HS-27A (cell line): ENCODE data around the gene GNLY.
A peak's percentile ranks its signal among the peaks of the same experiment; 100 is the strongest.
"Not testable (repeated sequence)": the region's sequence is repeated elsewhere in the genome, so short reads cannot be mapped to it uniquely, and the experiment has no call there.

Experiments
- DNase-seq: peaks from one replicate; pipeline ENCODE4 v3.0.0-alpha.2; 2012; ENCODE audit warnings: low read depth, missing footprints

The GNLY gene

DNA sequence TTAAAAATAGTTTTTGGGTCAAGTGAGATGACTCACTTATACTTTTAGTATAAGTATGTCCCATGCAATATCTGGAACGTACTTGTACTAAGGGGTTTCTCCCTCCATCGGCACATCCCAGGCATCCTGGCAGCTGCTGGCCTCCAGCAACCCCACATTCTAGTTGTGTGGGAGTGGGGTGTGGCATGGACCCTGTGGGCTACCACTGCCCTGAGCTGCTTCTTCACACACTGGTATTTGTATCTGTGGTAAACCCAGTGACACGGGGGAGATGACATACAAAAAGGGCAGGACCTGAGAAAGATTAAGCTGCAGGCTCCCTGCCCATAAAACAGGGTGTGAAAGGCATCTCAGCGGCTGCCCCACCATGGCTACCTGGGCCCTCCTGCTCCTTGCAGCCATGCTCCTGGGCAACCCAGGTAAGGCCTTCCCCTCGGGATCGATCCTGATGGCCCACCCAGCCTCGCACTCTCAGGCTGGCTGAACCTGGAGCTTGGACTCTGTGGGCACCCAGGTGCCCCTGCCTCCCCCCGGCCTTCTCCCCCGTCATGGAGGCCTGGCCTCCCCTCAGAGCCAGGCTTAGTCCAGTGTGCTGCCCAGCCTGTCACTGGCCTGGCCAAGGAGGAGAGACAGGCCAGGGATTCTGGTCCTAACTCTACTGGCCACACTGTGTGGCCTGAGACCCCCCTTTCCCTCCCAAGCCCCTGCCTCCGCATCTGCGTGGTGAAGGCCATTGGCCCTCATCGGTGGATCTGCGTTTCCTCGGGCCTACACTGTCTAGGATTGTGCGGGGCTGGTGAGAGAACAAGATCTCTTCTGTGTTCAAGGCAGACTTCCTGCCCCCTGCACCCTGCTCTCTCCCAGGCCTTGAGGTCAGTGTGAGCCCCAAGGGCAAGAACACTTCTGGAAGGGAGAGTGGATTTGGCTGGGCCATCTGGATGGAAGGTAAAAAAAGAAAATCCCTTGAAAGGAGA lies at the start of gene GNLY:
GNLY (plus strand) TSS at position 307 of the 974 bp plus-strand sequence; CDS start at position 368, 61 bp downstream.
- DNase-seq, result no peak

DNA sequence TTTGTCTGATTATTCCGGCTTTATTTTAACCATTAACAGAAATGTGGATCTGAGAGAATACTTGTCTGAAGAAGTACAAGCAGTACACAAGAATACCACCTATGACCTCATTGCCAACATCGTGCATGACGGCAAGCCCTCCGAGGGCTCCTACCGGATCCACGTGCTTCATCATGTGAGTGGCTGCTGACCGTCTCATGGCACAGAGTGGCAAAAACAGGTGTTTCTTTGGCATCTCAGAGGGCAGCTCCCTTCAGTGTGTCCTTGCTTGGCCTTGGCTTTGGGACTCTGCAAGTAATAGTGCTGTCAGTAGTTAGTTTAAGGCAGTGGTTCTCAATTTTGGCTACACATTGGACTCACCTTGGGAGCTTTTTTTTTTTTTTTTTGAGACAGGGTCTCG lies 49.2 kb upstream of the GNLY start:
- DNase-seq, result no peak

DNA sequence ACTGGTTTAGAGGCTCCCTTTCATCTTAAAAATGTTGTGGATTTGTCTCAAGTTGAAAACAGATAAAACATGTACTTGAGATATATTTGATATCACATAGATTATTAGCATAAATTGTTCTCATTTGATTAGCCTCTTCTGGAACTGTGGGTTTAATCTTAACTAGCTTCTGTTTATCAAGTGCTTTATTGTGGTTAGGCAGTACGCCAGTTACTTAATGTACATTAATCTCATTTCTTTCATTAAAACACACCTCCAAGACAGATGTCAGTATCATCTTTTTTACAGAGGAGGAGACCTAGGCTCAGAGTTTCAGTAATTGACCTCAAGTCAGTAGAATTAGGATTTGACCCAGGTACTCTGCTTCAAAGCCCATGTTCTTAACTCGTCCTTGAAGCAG lies 48.0 kb upstream of the GNLY start:
- no peak for DNase-seq

DNA sequence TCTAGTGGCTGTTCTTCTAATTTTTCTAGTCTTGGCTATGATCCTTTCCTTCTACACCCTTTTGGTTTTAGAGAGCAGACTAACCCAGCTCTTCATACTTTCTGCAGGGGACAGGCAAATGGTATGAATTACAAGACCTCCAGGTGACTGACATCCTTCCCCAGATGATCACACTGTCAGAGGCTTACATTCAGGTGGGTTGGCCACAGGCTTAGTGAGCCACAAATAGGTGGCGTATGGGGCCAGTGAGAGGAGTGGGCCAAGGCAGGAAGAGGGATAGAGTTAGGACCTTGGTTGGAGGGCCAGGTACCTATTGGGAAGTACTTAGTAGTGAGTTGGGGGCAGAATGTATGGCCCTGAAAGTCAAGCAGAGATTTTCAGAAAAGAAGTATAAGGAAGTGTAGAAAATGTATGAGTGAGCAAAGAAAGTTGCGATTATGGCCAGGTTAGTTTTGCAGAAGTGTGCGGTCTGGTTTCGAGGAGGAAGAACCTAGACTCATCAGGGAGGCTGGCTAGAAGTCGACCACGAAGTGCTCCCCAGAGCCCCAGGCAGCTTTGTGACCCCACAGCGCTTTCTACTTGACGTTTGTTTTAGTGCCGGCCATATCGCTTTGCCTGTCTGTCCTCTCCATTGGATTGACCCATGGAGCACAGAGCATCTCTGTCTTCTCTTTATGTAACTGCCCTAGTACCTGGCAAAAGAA lies 46.2 kb upstream of the GNLY start:
- no peak for DNase-seq

GRCh38 chr2:85648619-85649018 lies 45.5 kb upstream of the GNLY start:
- peak; percentile 34 for DNase-seq

DNA sequence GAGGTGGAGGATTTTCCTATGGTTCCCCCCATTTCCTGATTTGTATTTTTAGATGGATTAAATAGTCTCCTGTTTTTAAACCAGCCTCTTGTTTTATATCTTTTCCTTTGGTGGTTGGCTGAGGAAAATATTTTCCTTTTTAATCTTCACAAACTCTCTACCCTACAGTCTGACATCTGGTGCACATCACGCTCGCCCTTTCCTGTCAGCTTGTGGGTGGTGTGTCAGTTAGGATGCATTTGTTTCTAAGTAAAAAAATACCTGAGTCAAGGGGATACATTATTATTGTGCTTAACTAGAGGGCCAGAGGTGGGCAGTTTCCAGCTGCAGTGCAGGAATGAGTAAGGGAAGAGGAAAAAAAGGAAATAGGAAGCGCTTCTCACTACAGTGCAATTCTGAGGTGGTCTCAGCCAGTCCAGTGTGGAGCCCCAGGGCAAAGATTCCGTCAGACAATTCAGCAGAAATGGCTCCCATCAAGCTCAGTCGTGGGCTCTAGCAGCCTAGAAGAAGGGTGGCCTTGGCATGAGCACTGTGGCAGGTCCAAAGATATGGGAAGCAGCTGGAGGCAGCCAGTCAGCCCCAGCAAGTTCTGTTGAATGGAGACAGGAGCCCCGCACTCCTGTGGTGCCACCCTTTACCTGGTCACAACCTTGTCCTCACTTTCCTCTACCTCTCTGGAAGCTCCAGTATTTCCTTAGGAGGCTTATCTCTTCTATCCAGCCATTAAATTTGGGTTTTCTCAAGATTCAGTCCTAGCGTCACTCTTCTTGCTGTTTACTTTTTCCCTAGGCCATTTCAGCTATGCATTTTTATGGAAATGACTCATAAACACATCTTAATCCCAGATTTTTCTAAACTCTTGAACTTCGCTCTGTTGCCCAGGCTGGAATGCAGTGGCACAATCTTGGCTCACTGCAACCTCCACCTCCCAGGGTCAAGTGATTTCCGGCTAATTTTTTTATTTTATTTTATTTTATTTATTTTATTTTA lies 44.7 kb upstream of the GNLY start:
- peak; percentile 66 for DNase-seq

DNA sequence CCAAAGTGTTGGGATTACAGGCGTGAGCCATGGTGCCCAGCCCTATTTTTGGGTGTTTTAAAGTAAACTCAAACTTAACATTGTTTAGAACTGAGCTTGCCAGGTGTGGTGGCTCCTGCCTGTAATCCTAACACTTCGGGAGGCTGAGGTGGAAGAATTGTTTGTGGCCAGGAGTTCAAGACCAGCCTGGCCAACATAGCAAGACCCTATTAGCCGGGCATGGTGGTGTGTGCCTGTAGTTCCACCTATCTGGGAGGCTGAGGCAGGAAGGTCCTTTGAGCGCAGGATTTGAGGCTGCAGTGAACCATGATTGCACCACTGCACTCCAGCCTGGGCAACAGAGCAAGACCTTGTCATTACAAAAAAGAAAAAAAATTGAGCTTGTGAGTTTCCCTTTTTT lies 43.7 kb upstream of the GNLY start:
- no peak for DNase-seq

DNA sequence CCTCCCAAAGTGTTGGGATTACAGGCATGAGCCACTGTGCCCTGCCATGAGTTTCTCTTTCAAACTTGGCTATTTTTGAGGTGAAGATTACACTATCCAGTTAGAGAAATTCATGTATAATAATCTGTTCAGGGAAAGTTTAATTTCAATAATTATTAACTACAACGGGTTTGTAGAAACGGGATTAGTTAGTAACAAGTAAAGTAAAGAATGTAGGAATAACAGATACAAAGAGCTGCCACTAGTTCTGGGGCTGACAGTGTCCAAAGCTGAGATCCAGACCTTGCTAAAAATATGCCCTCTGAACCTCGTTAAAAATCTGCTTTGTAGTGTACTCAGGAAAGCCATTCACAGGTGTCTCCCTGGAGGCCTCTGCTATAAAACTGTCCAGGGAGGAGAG lies 43.1 kb upstream of the GNLY start:
- DNase-seq, result no peak

GRCh38 chr2:85652056-85652455 lies 42.1 kb upstream of the GNLY start:
- DNase-seq, result no peak

- DNase-seq, result no peak
Measured at GRCh38 chr2:85653996-85654395, 40.2 kb upstream of the GNLY start.

- no peak for DNase-seq
Measured at GRCh38 chr2:85655961-85656417, 38.2 kb upstream of the GNLY start.

- DNase-seq, result no peak
Measured at GRCh38 chr2:85656468-85656867, 37.7 kb upstream of the GNLY start.

DNA sequence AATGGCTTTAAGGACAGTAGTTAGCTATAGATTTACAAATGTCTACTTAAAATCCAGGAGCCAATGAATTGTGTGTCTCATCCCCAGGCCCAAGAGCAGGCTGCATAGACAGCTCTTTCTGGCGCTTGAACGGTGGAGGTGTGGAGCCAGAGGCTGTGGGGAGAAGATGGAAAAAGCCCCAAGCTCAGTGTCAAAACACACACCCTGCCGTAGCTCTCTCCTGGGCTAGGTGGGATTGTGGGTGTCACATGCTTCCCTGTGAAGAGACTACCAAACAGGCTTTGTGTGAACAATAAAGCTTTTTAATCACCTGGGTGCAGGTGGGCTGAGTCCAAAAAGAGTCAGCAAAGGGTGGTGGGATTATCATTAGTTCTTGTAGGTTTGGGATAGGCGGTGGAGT lies 36.8 kb upstream of the GNLY start:
- DNase-seq, result not testable (repeated sequence)

DNA sequence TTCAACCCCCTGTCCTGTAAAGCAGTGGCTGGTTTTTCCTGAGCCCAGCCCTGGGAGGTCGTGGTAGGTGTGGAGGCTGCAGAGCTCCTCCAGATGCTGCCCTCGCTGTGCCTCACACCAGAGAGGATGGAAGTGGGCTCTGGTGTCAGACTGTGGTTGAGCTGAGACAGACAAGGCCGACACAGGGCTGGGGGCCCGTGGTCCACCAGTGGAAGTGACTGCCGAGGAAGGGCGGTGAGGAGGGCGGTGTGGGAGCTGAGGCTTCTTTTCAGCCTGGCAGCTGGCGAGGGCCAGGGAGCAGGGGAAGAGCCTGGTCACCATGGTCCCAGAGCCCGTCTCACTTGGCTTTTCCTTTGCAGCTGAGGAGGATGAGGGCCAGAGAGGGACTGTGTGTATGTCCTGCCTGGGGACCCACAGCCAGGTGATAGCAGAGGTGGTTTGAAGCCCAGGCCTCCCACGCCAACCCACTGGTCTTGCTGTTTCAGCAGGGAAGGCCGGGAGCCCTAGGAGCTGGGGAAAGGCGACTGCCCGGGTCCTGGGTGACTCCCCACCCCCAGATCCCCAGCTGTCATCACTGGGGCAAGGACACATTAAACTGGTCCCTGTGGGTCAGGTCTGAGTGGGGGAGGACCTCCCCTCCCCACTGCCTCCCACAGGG lies 34.7 kb upstream of the GNLY start:
- DNase-seq, result no peak

- DNase-seq, result not testable (repeated sequence)
Measured at GRCh38 chr2:85660301-85660700, 33.9 kb upstream of the GNLY start.

- no peak for DNase-seq
Measured at GRCh38 chr2:85660725-85661124, 33.4 kb upstream of the GNLY start.

GRCh38 chr2:85661139-85661858 lies 32.9 kb upstream of the GNLY start:
- DNase-seq, result no peak

DNA sequence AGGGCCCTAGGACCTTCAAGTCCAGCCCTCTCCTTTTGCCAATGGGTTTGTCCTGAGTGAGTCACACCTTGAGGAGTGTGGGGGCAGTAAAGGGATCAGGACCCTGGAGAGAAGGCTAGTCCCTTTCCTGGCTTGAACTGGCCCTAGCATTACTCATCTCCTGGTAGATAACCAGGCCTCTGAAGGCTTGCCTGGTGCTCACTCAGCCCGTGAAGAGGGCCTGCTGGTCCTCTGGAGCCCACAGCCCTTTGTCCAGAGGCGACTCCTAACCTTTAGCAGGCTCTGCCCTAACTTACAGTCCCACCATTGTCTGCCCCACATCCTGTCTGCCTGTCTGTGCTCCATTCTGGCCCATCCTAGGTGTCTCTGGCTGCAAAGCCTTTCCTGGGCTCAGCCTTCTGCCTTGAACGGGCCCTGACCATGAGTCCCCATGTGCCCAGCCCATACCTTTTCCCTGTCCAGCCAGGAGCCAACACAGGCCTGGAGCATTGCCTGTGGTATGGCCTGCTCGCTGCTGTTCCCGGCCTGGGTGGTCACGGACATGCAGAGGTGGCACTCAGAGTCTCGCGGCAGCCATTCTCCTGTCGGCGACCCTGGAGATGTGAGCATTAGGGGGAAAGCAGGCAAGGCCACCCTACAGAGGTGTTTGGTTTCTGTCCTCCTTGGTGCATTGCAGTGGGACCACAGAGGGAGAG lies 31.1 kb upstream of the GNLY start:
- DNase-seq, result peak; percentile 93

DNA sequence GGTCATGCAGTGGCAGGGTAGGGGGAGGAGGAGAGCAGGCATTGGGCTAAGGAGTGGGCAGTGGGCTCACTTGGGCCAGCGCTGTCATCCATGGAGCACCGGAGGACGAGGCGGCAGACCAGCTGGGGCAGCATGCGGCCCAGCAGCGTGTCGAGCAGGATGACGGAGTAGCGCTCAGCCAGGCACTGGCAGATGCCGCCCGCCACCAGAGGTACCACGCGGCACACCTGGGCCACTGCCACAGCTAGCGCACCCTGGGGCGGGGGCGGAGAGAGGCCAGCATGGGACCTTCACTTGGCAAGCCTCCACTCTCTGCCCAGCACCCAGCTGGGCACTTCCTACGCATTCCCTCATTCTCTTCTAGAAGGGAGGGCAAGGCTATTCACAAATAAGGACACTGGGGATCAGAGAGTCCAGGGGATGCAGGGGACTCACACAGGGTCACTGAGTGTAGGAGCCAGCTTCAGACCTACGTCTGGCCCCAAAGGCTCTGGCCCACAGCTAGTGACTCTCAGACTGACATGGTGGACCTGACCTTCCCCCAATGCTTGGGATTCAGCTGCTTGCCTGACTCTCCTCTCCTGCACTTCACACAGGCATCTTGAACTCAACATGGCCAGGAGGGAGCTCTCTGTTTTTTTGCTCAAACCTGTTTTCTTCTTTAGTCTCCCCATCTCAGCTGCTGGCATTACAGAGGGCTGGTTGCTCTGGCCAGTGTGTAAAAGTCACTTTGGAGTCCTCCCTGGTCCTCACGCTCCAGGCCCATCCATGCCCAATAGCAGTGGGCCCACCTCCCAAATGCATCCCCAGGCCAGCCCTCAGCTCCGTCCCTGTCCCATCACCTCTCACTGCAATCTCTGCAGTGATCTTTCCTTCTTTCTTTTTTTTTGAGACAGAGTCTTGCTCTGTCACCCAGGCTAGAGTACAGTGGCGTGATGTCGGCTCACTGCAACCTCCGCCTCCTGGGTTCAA lies 30.3 kb upstream of the GNLY start:
- no peak for DNase-seq
